ENCODE results near the gene INF2.

DNA sequence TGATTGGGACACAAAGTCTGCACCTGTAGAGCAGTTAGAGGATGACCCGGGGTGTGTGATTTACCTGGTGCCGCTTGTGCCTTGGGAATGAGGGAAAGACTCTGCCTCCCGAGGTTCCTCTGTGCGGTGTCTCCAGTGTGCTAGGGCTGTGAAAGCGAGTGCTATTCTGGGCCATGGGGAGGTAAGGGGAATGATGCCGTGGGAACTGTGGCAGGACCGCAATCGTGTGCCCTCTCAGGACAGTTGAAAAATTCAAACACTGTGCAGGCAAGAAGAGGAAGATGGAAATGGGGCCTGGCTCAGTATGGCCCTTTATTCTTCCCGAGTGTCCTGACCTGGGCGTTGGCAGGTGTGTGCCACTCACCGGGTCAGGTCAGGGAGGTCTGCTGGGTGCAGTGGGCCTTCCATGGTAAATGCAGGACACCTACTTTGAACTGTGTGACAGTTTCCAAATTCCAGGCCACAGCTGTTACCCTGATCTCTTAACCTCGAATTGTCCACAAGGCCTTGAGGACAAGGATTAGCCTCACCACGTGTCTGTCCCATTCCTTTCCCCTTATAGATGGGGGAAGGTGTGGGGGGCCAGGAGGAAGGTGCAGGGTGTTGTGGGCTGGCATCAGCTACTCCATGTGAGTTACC, 64.9 kb downstream of the INF2 start:
- TF ChIP-seq EP300 (IDR thresholded peaks at IDR 0.05; ENCODE audit: low read depth) = no peak
- TF ChIP-seq POLR2A (IDR thresholded peaks at IDR 0.05) = no peak

Data from transverse colon (tissue), 1 donor.